ENCODE results near the gene PLEKHG5. TPM values are rescaled to one million over a fixed set of nuclear protein-coding genes. Genes with fewer than 3 reads are reported as not detected.

PLEKHG5 gene
- total RNA-seq, 6 experiments from 2014 or later, result 0.70 to 2.3 (median 1.5) TPM

GRCh38 chr1:6448749-6449631 lies 42.5 kb downstream of the PLEKHG5 start:
- no peaks in the 10 kb centered on the region for H3K36me3 ChIP-seq
- peak overlapping the region; percentile 26 to 59 (median 58) for H3K4me3 ChIP-seq
- peak; percentile 81 to 94 (median 90) for DNase-seq
- intact Hi-C loops (cut with DNase I), result no loop called here
- H3K9me3 ChIP-seq, result no peaks in the 10 kb centered on the region
- TF ChIP-seq CTCF (IDR thresholded peaks at IDR 0.05) (no peak), POLR2A (IDR thresholded peaks at IDR 0.05) (peak; percentile 41)
- 17% methylated on average over 5 of the region's 66 CpGs for WGBS (ENCODE audit: insufficient coverage, low coverage, low lambda C conversion rate, missing lambda C conversion rate)
- peak overlapping the region in 2 of 3 donors; percentile 36 to 80 for H3K27ac ChIP-seq
- H3K4me1 ChIP-seq, result peaks cover 0 to 49% (median 14%) of the 10 kb centered on the region in 4 donors
- peak; percentile 36 to 60 (median 42) for ATAC-seq
- no peaks in the 10 kb centered on the region for H3K27me3 ChIP-seq

GRCh38 chr1:6447818-6448748 lies 43.4 kb downstream of the PLEKHG5 start:
- H3K36me3 ChIP-seq, result no peaks in the 10 kb centered on the region
- intact Hi-C loops (cut with DNase I), result no loop called here
- H3K27ac ChIP-seq, result peak overlapping the region; percentile 26 to 80 (median 70)
- peaks cover 0 to 49% (median 14%) of the 10 kb centered on the region in 4 donors for H3K4me1 ChIP-seq
- H3K9me3 ChIP-seq, result no peaks in the 10 kb centered on the region
- TF ChIP-seq POLR2A (IDR thresholded peaks at IDR 0.05) (peak; percentile 21), CTCF (IDR thresholded peaks at IDR 0.05) (peak in 3 of 4 donors; percentile 31 to 38 (median 32))
- DNase-seq (peak; percentile 73 to 89 (median 80)), ATAC-seq (peak; percentile 31 to 50 (median 41))
- H3K4me3 ChIP-seq, result peak overlapping the region; percentile 27 to 59 (median 58)
- 0% methylated on average over 9 of the region's 68 CpGs for WGBS (ENCODE audit: insufficient coverage, low coverage, low lambda C conversion rate, missing lambda C conversion rate)
- H3K27me3 ChIP-seq, result no peaks in the 10 kb centered on the region

- WGBS (ENCODE audit: insufficient coverage, low coverage, low lambda C conversion rate, missing lambda C conversion rate), result 1% methylated on average over 18 of the region's 67 CpGs
- Histone ChIP-seq H3K27me3 (no peaks in the 10 kb centered on the region), H3K9me3 (no peaks in the 10 kb centered on the region), H3K36me3 (no peaks in the 10 kb centered on the region), H3K27ac (peak overlapping the region; percentile 26 to 80 (median 70)), H3K4me1 (peaks cover 0 to 43% (median 12%) of the 10 kb centered on the region in 4 donors), H3K4me3 (peak overlapping the region; percentile 27 to 59 (median 58))
- no peak for TF ChIP-seq CTCF (IDR thresholded peaks at IDR 0.05)
- no peak for TF ChIP-seq POLR2A (IDR thresholded peaks at IDR 0.05)
- DNase-seq (peak in 1 of 3 donors; percentile 69), ATAC-seq (no peak)
- intact Hi-C loops (cut with DNase I), result no loop called here
These were observed 44.2 kb downstream of the PLEKHG5 start for GRCh38 chr1:6447016-6447817.

- H3K36me3 ChIP-seq, result no peaks in the 10 kb centered on the region
- ATAC-seq (peak in 1 of 4 donors; percentile 0), DNase-seq (peak in 1 of 3 donors; percentile 55)
- peaks cover 0 to 38% (median 11%) of the 10 kb centered on the region in 4 donors for H3K4me1 ChIP-seq
- H3K9me3 ChIP-seq, result no peaks in the 10 kb centered on the region
- TF ChIP-seq POLR2A (IDR thresholded peaks at IDR 0.05), result no peak
- TF ChIP-seq CTCF (IDR thresholded peaks at IDR 0.05), result no peak
- peak overlapping the region in 2 of 3 donors; percentile 58 to 59 for H3K4me3 ChIP-seq
- H3K27ac ChIP-seq, result peak overlapping the region; percentile 26 to 80 (median 70)
- WGBS (ENCODE audit: insufficient coverage, low coverage, low lambda C conversion rate, missing lambda C conversion rate), result 48% methylated on average over 2 of the region's 4 CpGs
- intact Hi-C loops (cut with DNase I), result no loop called here
- H3K27me3 ChIP-seq, result no peaks in the 10 kb centered on the region
These were observed 44.8 kb downstream of the PLEKHG5 start for GRCh38 chr1:6446665-6447015.

Measured in right lobe of liver (tissue), 6 donors.